Upper lobe of left lung (tissue), 4 donors: Measurements from ENCODE around the gene CAP2.

ENCODE experiments used
- POLR2A ChIP-seq, 4 donors: fragments of 450-650 bp; IDR thresholded peaks; one replicate each; pipeline ENCODE4 v1.5.1; 2016 to 2017; ENCODE audit warnings: antibody characterized with exemption in 4 of 4, mild to moderate bottlenecking in 2 of 4
- POLR2AphosphoS5 ChIP-seq, 2 donors: sonication (generic); formaldehyde crosslinking; IDR thresholded peaks; one replicate each; pipeline ENCODE4 v1.5.1; 2017; ENCODE audit warnings: antibody characterized with exemption in 2 of 2

DNA sequence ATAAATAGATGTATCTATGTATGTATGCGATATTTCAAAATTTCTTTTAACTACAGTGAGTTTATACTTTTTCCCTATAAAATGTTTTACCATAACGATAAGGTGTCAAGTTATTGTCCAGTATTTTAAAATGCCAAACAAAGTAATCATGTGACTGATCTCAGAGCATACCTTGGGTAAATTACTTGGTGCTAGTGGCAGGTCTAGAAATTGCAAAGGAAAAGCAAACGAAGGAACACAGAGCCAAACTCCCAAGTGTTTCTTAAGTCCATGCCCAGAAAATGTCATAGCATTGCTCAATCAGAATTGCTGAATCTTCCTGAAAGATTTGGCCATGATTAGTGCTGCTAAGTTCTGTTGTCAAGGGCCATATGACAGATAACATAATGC is 77.5 kb downstream of the CAP2 start:
- TF ChIP-seq POLR2A (IDR thresholded peaks at IDR 0.05) = no peak
- peak in 1 of 2 donors; percentile 58 for TF ChIP-seq POLR2AphosphoS5 (IDR thresholded peaks at IDR 0.05)
